SK-N-SH (cell line): ENCODE results near the gene CASKIN2.

Experiments used
- EZH2phosphoT487 ChIP-seq: fragments of 200-600 bp; sonication (generic); IDR thresholded peaks from 2 replicates; pipeline ENCODE4 v1.6.1; 2017; ENCODE audit warnings: low read depth, mixed run types, mild to moderate bottlenecking, antibody characterized with exemption, moderate library complexity, borderline replicate concordance
- JUND ChIP-seq: IDR thresholded peaks from 2 replicates; pipeline ENCODE4 v1.4.0; 2012
- MXI1 ChIP-seq: IDR thresholded peaks from 2 replicates; pipeline ENCODE4 v1.6.1; 2012; ENCODE audit warnings: mild to moderate bottlenecking, low read depth, low read length, improper control_type of control experiment
- NRF1 ChIP-seq: IDR thresholded peaks from 2 replicates; pipeline ENCODE4 v1.6.1; 2012; ENCODE audit warnings: low read depth, mild to moderate bottlenecking, low read length
- REST ChIP-seq: IDR thresholded peaks from 2 replicates; pipeline ENCODE4 v1.6.1; 2012; ENCODE audit warnings: mild to moderate bottlenecking, low read depth, low read length, moderate library complexity
- YY1 ChIP-seq: IDR thresholded peaks from 2 replicates; pipeline ENCODE4 v1.4.0; 2012; ENCODE audit warnings: low read depth, mild to moderate bottlenecking
- TF ChIP-seq, protein P1 (sequence below): fragments of 200-600 bp; sonication (generic); IDR thresholded peaks from 2 replicates; pipeline ENCODE4 v1.6.1; 2017; ENCODE audit warnings: antibody characterized with exemption, mild to moderate bottlenecking, moderate library complexity

DNA sequence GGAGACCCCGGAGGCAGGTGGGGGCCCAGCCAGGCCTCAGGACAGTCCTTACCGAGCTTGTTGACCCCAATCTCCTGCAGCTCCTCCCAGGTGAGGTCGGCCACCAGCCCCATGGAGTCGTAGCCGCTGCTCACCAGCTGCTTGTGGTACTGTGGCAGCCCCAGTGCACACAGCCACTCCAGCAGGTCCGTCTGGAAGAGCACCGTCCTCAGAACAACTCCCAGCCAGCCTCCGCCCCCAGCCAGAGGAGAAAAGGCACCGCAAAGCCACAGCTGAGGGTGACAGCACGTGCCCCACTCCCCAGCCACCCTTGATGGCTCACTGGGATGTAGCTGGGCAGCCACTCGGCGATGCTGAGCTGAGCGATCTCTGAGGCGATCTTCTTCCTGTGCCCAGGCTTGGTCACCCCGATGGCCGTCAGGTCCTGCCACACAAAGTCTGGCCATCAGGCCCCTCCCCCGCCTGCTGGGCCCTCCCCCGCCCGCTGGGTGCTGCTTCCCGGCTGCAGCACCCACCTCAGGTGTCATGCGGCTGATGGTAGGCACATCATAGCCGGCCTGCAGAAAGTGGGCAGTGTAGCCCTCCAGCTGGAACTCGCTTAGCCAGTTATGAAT, 11.9 kb downstream of the CASKIN2 start:
- TF ChIP-seq EZH2phosphoT487: no peak
- TF ChIP-seq, protein P1, sequence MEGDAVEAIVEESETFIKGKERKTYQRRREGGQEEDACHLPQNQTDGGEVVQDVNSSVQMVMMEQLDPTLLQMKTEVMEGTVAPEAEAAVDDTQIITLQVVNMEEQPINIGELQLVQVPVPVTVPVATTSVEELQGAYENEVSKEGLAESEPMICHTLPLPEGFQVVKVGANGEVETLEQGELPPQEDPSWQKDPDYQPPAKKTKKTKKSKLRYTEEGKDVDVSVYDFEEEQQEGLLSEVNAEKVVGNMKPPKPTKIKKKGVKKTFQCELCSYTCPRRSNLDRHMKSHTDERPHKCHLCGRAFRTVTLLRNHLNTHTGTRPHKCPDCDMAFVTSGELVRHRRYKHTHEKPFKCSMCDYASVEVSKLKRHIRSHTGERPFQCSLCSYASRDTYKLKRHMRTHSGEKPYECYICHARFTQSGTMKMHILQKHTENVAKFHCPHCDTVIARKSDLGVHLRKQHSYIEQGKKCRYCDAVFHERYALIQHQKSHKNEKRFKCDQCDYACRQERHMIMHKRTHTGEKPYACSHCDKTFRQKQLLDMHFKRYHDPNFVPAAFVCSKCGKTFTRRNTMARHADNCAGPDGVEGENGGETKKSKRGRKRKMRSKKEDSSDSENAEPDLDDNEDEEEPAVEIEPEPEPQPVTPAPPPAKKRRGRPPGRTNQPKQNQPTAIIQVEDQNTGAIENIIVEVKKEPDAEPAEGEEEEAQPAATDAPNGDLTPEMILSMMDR: no peak
- TF ChIP-seq YY1: no peak
- no peak for TF ChIP-seq NRF1
- no peak for TF ChIP-seq REST
- no peak for TF ChIP-seq MXI1
- TF ChIP-seq JUND: no peak
